ENCODE results near the gene UGT2B17.
"Not testable (repeated sequence)": the region's sequence is repeated elsewhere in the genome, so short reads cannot be mapped to it uniquely, and the experiment has no call there.

Gene UGT2B17

DNA sequence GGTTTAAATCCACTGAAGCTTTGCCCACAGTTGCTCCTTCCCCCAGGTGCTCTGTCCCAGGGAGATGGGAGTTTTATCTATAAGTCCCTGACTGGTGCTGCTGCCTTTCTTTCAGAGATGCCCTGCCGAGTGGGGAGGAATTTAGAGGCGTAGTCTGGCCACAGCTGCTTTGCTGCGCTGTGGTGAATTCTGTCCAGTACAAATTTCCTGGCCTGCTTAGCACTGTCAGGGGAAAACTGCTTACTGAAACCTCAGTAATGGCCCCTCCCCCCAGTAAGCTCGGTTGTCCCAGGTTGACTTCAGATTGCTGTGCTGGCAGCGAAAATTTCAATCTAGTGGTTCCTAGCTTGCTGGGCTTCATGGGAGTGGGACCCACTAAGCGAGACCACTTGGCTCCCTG is 40.1 kb downstream of the UGT2B17 start:
- TF ChIP-seq Cebpa-rat (IDR thresholded peaks at IDR 0.05) = no peak
- no peak overlapping the region for H3K9ac ChIP-seq
- H3K4me3 ChIP-seq = no peak overlapping the region
- no peaks in the 10 kb centered on the region for H3K4me1 ChIP-seq
- H3K27me3 ChIP-seq = no peaks in the 10 kb centered on the region
- no peaks in the 10 kb centered on the region for H3K36me3 ChIP-seq
- H3K27ac ChIP-seq = no peak overlapping the region
- no peak overlapping the region for H3K4me2 ChIP-seq
- no peaks in the 10 kb centered on the region for H3K9me3 ChIP-seq
- no peaks in the 10 kb centered on the region for H4K20me1 ChIP-seq

DNA sequence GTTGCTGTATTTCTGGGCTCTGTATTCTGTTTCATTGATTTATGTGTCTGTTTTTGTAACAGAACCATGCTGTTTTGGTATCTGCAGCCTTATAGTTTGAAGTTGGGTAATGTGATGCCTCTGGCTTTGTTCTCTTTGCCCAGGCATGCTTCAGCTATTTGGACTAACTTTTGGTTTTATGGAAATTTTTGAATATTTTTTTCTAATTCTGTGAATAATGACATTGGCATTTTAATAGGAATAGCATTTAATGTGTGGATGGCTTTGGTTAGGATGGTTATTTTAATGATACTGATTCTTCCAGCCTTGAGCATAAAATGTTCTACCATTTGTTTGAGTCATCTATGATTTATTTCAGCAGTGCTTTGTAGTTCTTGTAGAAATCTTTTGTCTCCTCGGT is 53.9 kb downstream of the UGT2B17 start:
- H3K4me1 ChIP-seq, H3K36me3 ChIP-seq, H3K9ac ChIP-seq, H4K20me1 ChIP-seq, H3K27ac ChIP-seq, H3K27me3 ChIP-seq, H3K9me3 ChIP-seq, H3K4me3 ChIP-seq, H3K4me2 ChIP-seq: not testable (repeated sequence)

DNA sequence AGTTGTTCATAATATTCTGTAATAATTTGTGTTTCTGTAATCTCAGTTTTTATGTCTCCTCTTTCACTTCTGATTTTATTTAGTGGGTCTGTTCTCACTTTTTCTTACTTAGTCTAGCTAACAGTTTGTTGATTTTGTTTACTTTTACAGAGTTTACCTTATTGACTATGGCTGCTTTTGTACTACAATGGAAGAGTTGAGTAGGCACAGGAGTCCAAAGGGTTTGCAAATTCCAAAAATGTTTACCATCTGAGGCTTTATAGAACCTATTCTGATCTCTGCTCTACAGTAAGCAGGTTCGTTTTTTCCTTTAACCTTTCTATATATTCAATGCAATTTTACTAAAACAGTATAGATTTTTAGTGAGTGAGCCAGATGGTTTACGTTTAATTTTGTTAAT is 55.1 kb downstream of the UGT2B17 start:
- Histone ChIP-seq H3K36me3 (no peaks in the 10 kb centered on the region), H4K20me1 (no peaks in the 10 kb centered on the region), H3K4me1 (no peaks in the 10 kb centered on the region), H3K27ac (no peak overlapping the region), H3K9ac (no peak overlapping the region), H3K4me2 (no peak overlapping the region), H3K4me3 (no peak overlapping the region), H3K9me3 (no peaks in the 10 kb centered on the region), H3K27me3 (no peaks in the 10 kb centered on the region)
- TF ChIP-seq Cebpa-rat (IDR thresholded peaks at IDR 0.05) = no peak

DNA sequence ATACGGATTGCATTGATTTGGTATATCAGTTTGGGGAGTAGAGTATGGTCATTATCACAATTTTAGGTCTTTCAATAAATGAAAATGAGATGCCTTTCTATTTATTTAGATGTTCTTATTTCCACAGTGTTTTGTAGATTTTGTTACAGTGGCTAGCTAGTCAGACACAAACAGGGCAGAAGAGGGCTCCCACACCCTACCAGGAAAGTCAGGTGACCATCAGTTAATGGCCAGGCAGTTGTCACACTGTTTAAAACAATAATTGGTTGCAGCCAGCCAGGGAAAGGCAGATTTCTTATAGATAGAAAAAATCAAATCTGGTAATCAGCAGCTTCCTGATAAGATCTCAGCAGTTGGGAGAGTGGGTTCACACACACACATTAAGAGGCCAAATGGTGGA is 57.2 kb downstream of the UGT2B17 start:
- H3K9me3 ChIP-seq = no peaks in the 10 kb centered on the region
- H3K36me3 ChIP-seq = no peaks in the 10 kb centered on the region
- no peak overlapping the region for H3K4me2 ChIP-seq
- no peaks in the 10 kb centered on the region for H4K20me1 ChIP-seq
- H3K27me3 ChIP-seq = no peaks in the 10 kb centered on the region
- no peak for TF ChIP-seq Cebpa-rat (IDR thresholded peaks at IDR 0.05)
- no peak overlapping the region for H3K4me3 ChIP-seq
- no peak overlapping the region for H3K27ac ChIP-seq
- no peak overlapping the region for H3K9ac ChIP-seq
- H3K4me1 ChIP-seq = no peaks in the 10 kb centered on the region

DNA sequence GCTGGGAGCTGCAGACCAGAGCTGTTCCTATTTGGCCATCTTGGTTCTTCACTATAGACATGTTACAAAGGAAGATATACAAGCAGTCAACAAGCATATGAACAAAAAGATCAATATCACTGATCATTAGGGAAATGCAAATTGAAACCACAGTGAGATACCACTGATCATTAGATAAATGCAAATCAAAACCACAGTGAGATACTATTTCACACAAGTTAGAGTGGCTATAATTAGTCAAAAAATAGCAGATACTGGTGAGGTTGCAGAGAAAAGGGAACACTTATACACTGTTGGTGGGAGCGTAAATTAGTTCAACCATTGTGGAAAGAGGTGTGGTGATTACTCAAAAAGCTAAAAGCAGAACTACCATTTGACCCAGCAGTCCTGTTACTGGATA is 70.7 kb downstream of the UGT2B17 start:
- H3K27me3 ChIP-seq, H3K27ac ChIP-seq, H3K4me1 ChIP-seq, H4K20me1 ChIP-seq, H3K4me2 ChIP-seq, H3K36me3 ChIP-seq, H3K4me3 ChIP-seq, H3K9ac ChIP-seq, H3K9me3 ChIP-seq: not testable (repeated sequence)

DNA sequence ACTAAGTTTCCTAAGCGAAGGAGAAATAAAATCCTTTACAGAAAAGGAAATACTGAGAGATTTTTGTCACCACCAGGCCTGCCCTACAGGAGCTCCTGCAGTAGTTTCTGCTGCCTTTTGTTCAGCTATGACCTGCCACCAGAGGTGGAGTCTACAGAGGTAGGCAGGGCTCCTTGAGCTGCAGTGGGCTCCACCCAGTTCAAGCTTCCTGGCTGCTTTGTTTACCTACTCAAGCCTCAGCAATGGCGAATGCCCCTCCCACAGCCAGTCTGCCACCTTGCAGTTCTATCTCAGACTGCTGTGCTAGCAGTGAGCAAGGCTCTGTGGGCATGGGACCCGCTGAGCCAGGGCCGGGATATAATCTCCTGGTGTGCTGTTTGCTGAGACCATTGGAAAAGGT is 71.3 kb downstream of the UGT2B17 start:
- H4K20me1 ChIP-seq, H3K4me3 ChIP-seq, H3K4me2 ChIP-seq, H3K27me3 ChIP-seq, H3K4me1 ChIP-seq, H3K9me3 ChIP-seq, H3K9ac ChIP-seq, H3K27ac ChIP-seq, H3K36me3 ChIP-seq: not testable (repeated sequence)

DNA sequence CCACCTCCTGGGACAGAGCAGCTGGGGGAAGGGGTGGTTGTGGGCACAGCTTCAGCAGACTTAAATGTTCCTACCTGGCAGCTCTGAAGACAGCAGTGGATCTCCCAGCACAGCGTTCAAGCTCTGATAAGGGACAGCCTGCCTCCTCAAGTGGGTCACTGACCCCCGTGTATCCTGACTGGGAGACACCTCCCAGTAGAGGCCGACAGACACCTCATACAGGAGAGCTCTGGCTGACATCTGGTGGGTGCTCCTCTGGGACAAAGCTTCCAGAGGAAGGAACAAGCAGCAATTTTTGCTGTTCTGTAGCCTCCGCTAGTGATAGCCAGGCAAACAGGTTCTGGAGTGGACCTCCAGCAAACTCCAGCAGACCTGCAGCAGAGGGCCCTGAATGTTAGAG is 72.7 kb downstream of the UGT2B17 start:
- not testable (repeated sequence) for H3K4me3 ChIP-seq, H4K20me1 ChIP-seq, H3K4me1 ChIP-seq, H3K36me3 ChIP-seq, H3K27me3 ChIP-seq, H3K9ac ChIP-seq, H3K9me3 ChIP-seq, H3K27ac ChIP-seq, H3K4me2 ChIP-seq

DNA sequence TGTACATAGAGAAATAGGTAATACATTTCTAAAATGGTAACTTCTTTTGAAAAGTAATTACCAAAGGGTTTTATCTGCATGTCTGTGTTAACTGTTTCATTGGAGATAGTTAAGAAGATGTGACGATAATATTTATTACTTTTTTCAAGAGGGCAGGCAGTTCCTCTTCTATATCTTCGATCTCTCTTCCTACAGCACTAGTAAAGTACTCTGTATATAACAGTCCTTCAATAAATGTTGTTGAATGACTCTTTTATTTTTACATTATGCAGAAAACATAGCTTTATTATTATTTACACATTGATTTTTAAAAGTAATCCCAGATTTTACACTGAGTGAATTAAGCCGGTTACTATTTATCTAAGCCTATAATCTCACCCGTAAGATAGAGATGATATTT is 77.1 kb downstream of the UGT2B17 start:
- TF ChIP-seq Cebpa-rat (IDR thresholded peaks at IDR 0.05) = no peak

DNA sequence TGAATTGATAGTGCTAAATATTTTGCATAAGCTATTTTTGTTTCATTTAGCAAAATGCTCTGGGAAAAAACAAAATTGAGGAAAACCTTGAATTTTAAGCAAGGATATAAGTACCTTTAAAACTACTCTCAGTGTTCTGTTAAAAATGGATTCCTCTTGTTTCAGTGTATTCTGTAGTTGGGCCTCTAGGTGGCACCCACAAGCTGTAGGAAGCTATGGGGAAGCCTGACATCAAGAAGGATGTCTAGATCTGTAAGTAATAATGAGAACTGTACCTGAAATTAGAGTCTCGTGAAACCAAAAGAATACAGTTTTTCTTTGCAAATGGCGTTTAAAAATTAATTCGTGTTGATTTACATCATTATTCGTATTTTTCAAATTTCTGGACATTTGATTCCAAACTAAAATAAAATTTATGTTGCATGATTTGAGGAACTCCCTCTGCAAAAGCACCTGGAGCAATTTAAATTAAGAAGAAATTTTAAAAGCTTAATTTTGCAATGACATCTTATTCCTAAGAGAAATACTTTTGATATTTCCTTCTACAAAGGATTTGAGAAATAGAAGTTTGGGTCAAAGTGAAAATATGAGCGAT is 77.6 kb downstream of the UGT2B17 start:
- H3K4me3 ChIP-seq = no peak overlapping the region
- H3K4me2 ChIP-seq = no peak overlapping the region
- no peaks in the 10 kb centered on the region for H3K9me3 ChIP-seq
- no peaks in the 10 kb centered on the region for H4K20me1 ChIP-seq
- H3K27ac ChIP-seq = no peak overlapping the region
- no peak overlapping the region for H3K9ac ChIP-seq
- no peaks in the 10 kb centered on the region for H3K36me3 ChIP-seq
- H3K4me1 ChIP-seq = peaks cover 19% of the 10 kb centered on the region
- TF ChIP-seq Cebpa-rat (IDR thresholded peaks at IDR 0.05) = no peak
- H3K27me3 ChIP-seq = no peaks in the 10 kb centered on the region

More for the DNA sequence above, 77.1 kb downstream of the UGT2B17 start:
- no peak overlapping the region for H3K4me3 ChIP-seq
- H3K27me3 ChIP-seq = no peaks in the 10 kb centered on the region
- no peak overlapping the region for H3K27ac ChIP-seq
- H4K20me1 ChIP-seq = no peaks in the 10 kb centered on the region
- no peak overlapping the region for H3K9ac ChIP-seq
- H3K9me3 ChIP-seq = no peaks in the 10 kb centered on the region
- no peak overlapping the region for H3K4me2 ChIP-seq
- H3K36me3 ChIP-seq = no peaks in the 10 kb centered on the region
- H3K4me1 ChIP-seq = peaks cover 15% of the 10 kb centered on the region

DNA sequence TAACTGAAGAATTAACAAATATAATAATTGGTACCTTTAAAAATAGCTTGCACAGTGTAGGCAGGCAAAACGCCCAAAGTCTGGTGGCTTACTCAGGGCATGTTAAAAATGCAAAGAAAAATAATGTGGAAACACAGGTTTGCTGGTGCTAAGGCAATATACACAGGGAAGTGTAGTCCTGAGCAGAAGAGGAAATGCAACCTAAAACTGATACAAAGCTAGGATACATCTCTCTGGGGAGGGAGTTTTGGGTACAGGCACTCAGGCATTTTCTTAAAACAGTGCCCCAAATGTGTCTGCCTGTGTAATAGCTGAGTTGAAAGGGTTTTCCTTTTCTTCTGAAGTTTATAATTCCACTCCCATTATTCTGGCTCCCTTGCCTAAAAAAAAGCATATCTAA is 81.4 kb downstream of the UGT2B17 start:
- Histone ChIP-seq H3K9me3 (no peaks in the 10 kb centered on the region), H3K27ac (peak overlapping the region; percentile 52; the same call in 1 of the 2 replicates), H4K20me1 (no peaks in the 10 kb centered on the region), H3K9ac (0 out of 2 replicates have a peak overlapping the region, but pooled peaks have one; percentile 9), H3K27me3 (no peaks in the 10 kb centered on the region), H3K36me3 (no peaks in the 10 kb centered on the region), H3K4me3 (no peak overlapping the region), H3K4me2 (peak overlapping the region; percentile 79), H3K4me1 (peaks cover 19% of the 10 kb centered on the region)
- TF ChIP-seq Cebpa-rat (IDR thresholded peaks at IDR 0.05) = no peak

DNA sequence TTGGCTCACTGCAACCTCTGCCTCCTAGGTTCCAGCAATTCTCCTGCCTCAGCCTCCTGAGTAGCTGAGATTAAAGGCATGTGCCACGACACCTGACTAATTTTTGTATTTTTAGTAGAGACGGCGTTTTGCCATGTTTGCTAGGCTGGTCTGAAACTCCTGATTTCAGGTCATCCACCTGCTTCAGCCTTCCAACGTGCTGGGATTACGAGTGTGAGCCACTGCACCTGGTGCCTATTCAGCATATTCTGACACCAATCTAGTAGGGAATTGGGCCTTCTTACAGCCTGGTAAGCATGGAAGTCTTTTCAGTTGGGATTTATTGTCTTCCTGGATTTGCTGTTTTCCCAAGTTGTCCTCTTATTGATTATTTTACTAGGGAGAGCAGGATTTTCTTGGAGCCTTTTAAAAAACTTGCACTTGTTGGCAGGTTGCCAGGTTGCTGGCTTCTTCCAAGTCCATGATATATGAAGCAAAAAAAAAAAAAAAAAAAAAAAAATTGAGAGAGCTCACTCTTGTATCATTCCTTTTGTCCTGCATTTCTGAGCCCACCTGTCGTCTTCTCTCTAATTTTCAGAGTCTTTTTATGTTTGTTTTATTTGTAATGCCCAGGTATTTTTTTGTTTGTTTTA is 85.2 kb downstream of the UGT2B17 start:
- peaks cover 19% of the 10 kb centered on the region for H3K4me1 ChIP-seq

More for the DNA sequence above, 85.2 kb downstream of the UGT2B17 start:
- Histone ChIP-seq H3K36me3 (no peaks in the 10 kb centered on the region), H3K27ac (no peak overlapping the region), H3K27me3 (no peaks in the 10 kb centered on the region), H3K4me2 (no peak overlapping the region), H3K4me3 (no peak overlapping the region), H3K9ac (no peak overlapping the region), H4K20me1 (no peaks in the 10 kb centered on the region), H3K9me3 (no peaks in the 10 kb centered on the region)
- no peak for TF ChIP-seq Cebpa-rat (IDR thresholded peaks at IDR 0.05)

Measured in BLaER1 (cell line).